ENCODE measurements around the gene PPP1R2.

PPP1R2 gene

DNA sequence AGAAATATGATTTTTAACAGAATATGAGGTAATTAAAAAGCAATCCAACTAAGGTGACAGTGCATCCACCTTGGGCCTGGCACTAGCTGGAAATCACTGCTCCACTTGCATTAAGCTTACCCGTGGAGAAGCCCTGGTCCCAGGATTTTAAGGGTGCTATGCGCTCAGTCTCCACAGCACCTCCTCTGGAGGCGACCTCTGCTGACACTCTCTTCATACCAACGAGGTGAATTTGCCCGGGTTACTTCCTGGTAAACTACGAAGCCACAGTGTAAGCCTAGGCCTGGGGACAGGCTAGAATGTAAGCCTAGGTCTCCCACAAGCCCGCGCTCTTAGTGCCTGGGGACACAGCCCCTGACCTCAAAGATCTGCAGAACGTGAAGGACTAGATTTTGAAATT lies 39.8 kb upstream of the PPP1R2 start:
- H3K9ac ChIP-seq (ENCODE audit: insufficient read length): no peak overlapping the region
- no peaks in the 10 kb centered on the region for H3K36me3 ChIP-seq (ENCODE audit: insufficient read depth, low read length)
- H3K4me3 ChIP-seq: no peak overlapping the region; the same call in 1 of the 2 replicates
- H3K27ac ChIP-seq: peak overlapping the region; percentile 92
- DNase-seq (ENCODE audit: low read depth, low spot score): no peak
- no peak for TF ChIP-seq EZH2 (IDR thresholded peaks at IDR 0.05)
- no peak for TF ChIP-seq POLR2AphosphoS5 (IDR thresholded peaks at IDR 0.05; ENCODE audit: borderline replicate concordance, low read depth, low read length)
- TF ChIP-seq FOXP2 (optimal IDR thresholded peaks at IDR 0.05; ENCODE audit: control extremely low read depth, extremely low read length, insufficient read depth): no peak
- H3K9me3 ChIP-seq (ENCODE audit: low read depth, low read length): no peaks in the 10 kb centered on the region

DNA sequence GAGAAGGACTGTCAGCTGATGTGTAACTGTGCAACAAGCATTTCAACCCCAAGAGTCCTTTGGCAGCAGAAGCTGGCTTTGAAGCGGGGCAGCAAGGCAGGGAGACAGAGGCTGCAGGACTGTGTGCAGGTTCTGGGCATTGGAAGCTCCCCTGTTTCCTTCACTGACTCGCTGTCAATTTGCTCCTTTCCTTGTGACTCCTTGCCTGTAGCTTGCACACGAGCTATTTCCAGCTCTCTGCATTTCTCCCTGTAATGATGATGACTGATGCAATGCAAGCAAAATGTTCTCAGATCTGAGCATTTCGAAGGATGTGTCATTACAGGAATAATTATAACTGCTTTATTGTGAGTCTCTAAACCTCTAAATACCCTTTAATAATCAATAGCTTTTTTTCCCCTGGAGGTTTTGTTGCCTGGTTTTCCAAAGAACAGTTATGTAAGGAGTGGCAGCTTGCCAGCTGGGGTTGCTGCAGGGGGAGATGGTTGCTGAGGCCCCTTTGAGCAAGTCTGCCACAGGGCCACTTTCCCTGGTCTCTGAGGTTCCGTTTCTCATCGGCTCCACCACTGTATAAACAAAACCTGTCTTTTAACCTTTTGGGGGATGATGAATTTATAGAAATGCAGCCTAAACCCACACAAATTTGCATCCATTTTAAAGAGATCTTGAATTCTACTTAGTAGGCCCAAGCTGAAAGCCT lies 37.8 kb upstream of the PPP1R2 start:
- Histone ChIP-seq H3K36me3 (ENCODE audit: insufficient read depth, low read length) (no peaks in the 10 kb centered on the region), H3K9me3 (ENCODE audit: low read depth, low read length) (no peaks in the 10 kb centered on the region), H3K4me3 (peak overlapping the region; percentile 24), H3K27ac (peak overlapping the region; percentile 76), H3K9ac (ENCODE audit: insufficient read length) (peak overlapping the region; percentile 38)
- DNase-seq (ENCODE audit: low read depth, low spot score): no peak
- no peak for TF ChIP-seq EZH2 (IDR thresholded peaks at IDR 0.05)
- no peak for TF ChIP-seq POLR2AphosphoS5 (IDR thresholded peaks at IDR 0.05; ENCODE audit: borderline replicate concordance, low read depth, low read length)
- TF ChIP-seq FOXP2 (optimal IDR thresholded peaks at IDR 0.05; ENCODE audit: control extremely low read depth, extremely low read length, insufficient read depth): no peak

DNA sequence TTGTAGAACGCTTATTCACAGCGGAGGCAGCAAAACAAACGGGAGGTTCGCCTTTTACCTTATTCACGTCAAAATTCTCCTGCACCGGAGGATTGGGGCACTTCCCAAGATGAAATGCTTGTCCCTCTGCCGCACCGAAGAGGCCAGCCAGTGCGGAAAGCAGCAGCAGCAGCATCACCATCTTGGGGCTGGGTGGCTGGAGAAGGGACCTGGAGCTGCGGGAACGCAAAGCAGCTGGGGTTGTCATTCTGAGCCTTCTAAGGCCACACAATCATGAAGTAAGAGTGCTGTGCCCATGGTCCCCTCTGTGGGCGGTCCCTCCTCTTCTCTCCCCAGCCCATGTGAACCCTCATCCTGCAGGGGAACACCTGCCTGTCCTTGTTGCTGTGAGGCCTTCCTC lies 36.2 kb upstream of the PPP1R2 start:
- TF ChIP-seq POLR2AphosphoS5 (IDR thresholded peaks at IDR 0.05; ENCODE audit: borderline replicate concordance, low read depth, low read length): no peak
- no peak overlapping the region for H3K9ac ChIP-seq (ENCODE audit: insufficient read length)
- no peaks in the 10 kb centered on the region for H3K36me3 ChIP-seq (ENCODE audit: insufficient read depth, low read length)

DNA sequence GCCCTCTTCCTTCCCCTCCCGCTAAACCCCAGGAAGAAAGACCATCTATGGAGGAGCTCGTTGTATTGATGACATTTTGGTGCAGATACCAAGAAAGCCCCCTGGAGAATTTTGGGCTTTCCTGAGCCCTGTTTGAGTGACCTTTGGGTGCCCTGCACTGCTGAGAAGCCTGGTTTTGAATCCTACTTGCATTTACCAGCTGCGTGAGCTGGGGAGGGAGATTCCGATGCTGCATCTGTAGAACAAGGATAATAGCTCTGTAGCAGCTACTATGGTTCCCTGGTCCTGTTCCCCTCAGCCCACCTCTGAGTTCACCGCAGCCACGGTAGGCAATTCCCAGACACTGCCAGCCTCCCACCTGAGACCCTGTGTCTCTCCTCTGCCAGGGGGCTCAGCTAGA lies 35.4 kb upstream of the PPP1R2 start:
- no peak for DNase-seq (ENCODE audit: low read depth, low spot score)
- Histone ChIP-seq H3K9ac (ENCODE audit: insufficient read length) (no peak overlapping the region), H3K36me3 (ENCODE audit: insufficient read depth, low read length) (no peaks in the 10 kb centered on the region), H3K27ac (no peak overlapping the region), H3K9me3 (ENCODE audit: low read depth, low read length) (no peaks in the 10 kb centered on the region), H3K4me3 (no peak overlapping the region)
- no peak for TF ChIP-seq FOXP2 (optimal IDR thresholded peaks at IDR 0.05; ENCODE audit: control extremely low read depth, extremely low read length, insufficient read depth)
- TF ChIP-seq EZH2 (IDR thresholded peaks at IDR 0.05): no peak
- TF ChIP-seq POLR2AphosphoS5 (IDR thresholded peaks at IDR 0.05; ENCODE audit: borderline replicate concordance, low read depth, low read length): no peak

More for the DNA sequence above, 36.2 kb upstream of the PPP1R2 start:
- Histone ChIP-seq H3K27ac (no peak overlapping the region), H3K4me3 (no peak overlapping the region), H3K9me3 (ENCODE audit: low read depth, low read length) (no peaks in the 10 kb centered on the region)
- no peak for DNase-seq (ENCODE audit: low read depth, low spot score)

DNA sequence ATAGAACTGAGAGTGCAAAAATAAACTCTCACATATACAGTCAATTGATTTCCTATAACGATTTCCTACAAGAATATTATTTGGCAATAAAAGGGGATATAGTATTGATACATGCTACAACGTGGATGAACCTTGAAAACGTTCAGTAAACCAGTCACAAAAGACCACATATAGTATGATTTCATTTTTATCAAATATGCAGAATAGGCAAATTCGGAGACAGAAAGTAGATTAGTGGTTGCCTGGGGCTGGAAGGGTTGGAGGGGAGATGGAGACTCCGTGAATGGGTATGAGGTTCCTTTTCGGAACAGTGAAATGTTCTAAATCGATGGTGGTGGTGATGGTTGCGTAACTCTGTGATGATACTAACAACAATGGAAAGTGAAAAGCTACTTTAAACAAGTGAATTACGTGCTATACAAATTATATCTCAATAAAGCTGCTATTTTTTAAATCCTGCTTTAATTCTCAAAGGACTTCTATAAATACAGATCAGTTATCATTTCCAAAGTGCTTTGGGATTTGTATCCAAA lies 34.6 kb upstream of the PPP1R2 start:
- Histone ChIP-seq H3K36me3 (ENCODE audit: insufficient read depth, low read length) (no peaks in the 10 kb centered on the region), H3K4me3 (peak overlapping the region; percentile 24), H3K9ac (ENCODE audit: insufficient read length) (no peak overlapping the region), H3K27ac (peak overlapping the region; percentile 12; the same call in 1 of the 2 replicates), H3K9me3 (ENCODE audit: low read depth, low read length) (no peaks in the 10 kb centered on the region)
- TF ChIP-seq POLR2AphosphoS5 (IDR thresholded peaks at IDR 0.05; ENCODE audit: borderline replicate concordance, low read depth, low read length) (no peak), EZH2 (IDR thresholded peaks at IDR 0.05) (no peak)
- DNase-seq (ENCODE audit: low read depth, low spot score): no peak

DNA sequence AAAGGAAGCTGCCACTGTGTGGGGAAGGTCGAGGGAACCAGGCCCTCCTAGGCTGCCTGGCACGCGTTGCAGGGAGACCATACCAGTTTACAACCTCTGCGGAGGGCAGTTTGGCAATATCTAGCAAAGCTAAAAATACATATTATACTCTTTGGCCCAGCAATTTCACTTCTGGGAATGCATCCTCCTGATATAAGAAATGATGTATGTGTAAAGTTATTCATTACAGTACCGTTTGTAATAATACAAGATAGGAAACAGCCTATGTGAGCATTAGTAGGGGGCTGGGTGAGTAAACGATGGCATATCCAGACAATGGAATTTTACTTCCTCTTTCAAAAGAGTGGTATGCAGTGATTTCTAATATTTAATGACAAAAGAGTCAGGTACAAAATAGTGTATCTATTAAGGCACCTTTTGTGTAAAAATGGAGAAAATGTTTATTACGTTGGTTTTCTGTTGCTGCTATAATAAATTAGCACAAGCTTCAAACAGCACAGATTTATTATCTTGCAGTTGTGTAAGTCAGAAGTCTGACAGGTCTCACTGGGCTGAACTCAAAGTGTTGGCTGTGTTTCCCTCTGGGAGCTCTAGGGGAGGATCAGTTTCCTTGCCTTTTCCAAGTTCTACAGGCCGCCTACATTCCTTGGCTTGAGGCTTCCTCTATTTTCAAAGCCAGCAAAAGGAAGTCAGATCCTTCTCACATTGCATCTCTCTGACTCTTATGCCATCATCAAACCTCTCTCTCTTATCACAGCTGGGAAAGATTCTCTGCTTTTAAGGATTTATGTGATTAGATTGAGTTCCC lies 31.6 kb upstream of the PPP1R2 start:
- DNase-seq (ENCODE audit: low read depth, low spot score): no peak
- Histone ChIP-seq H3K36me3 (ENCODE audit: insufficient read depth, low read length) (no peaks in the 10 kb centered on the region), H3K4me3 (no peak overlapping the region), H3K27ac (no peak overlapping the region), H3K9ac (ENCODE audit: insufficient read length) (no peak overlapping the region), H3K9me3 (ENCODE audit: low read depth, low read length) (no peaks in the 10 kb centered on the region)
- TF ChIP-seq EZH2 (IDR thresholded peaks at IDR 0.05) (no peak), POLR2AphosphoS5 (IDR thresholded peaks at IDR 0.05; ENCODE audit: borderline replicate concordance, low read depth, low read length) (no peak), FOXP2 (optimal IDR thresholded peaks at IDR 0.05; ENCODE audit: control extremely low read depth, extremely low read length, insufficient read depth) (no peak)

DNA sequence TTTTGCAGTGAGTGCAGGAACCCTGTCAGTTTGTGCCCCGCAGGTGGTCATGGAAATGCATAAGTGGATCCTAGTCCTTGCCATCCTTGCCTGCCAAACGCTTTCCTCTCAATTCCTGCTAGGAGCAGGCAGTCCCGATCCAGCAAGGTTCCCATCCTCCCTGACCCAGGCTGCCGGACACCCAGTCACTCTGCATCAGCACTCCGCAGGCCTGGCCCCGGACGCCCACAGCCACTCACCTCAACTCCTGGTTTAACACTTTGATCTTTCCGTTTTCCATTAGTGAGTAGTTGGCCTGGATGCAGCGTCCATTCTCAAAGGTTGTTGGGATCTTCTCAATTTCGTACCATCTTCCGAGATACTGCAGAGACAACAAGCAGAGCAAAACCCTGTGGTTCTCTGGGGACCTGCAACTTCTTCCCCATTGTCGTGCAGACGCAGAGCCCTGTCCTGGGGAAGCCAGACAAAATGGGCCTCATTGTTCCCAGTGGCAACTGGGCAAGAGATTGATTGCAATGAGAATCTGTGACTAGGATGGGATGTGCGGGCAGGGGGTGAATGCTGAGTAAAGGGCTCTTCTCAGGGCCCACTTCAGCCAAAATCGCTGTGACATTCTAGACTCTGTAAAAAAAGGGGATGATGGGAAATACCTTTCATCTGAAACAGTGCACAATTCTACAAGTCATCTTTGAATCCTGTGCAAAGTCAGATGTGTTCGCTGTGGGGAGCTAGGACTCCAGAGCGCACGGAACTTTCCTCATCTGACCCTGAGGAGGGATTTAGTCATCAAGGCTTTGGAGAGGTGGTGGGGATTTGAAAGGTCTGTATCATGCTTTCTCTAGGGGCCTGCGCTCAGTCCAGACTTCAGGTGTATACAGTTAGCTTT lies 30.7 kb upstream of the PPP1R2 start:
- H3K9ac ChIP-seq (ENCODE audit: insufficient read length): no peak overlapping the region
- H3K4me3 ChIP-seq: no peak overlapping the region
- no peak overlapping the region for H3K27ac ChIP-seq
- TF ChIP-seq FOXP2 (optimal IDR thresholded peaks at IDR 0.05; ENCODE audit: control extremely low read depth, extremely low read length, insufficient read depth) (no peak), POLR2AphosphoS5 (IDR thresholded peaks at IDR 0.05; ENCODE audit: borderline replicate concordance, low read depth, low read length) (no peak), EZH2 (IDR thresholded peaks at IDR 0.05) (no peak)
- no peaks in the 10 kb centered on the region for H3K9me3 ChIP-seq (ENCODE audit: low read depth, low read length)
- no peak for DNase-seq (ENCODE audit: low read depth, low spot score)
- H3K36me3 ChIP-seq (ENCODE audit: insufficient read depth, low read length): no peaks in the 10 kb centered on the region

DNA sequence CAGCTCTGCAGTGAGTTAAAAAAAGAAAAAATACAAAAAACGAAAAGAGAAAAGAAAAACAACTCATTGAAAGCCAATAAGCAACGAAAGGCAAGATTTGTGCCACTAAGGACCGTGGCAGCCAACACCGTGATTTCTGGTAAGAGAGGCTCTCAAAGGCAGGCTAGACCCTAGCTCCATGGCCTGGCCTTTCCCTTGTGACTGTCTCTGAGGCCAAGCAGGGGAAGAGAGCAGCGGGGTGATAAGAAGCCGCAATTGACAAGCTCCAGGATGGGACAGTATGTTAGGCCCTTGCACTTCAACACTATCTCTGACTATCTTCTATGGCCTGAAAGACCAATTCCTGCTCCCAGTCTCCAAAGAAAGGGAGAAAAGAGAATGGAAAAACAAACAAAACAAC lies 28.2 kb upstream of the PPP1R2 start:
- TF ChIP-seq FOXP2 (optimal IDR thresholded peaks at IDR 0.05; ENCODE audit: control extremely low read depth, extremely low read length, insufficient read depth) (no peak), POLR2AphosphoS5 (IDR thresholded peaks at IDR 0.05; ENCODE audit: borderline replicate concordance, low read depth, low read length) (no peak), EZH2 (IDR thresholded peaks at IDR 0.05) (no peak)
- H3K9me3 ChIP-seq (ENCODE audit: low read depth, low read length): no peaks in the 10 kb centered on the region
- no peak overlapping the region for H3K27ac ChIP-seq
- H3K9ac ChIP-seq (ENCODE audit: insufficient read length): no peak overlapping the region
- no peak overlapping the region for H3K4me3 ChIP-seq
- no peak for DNase-seq (ENCODE audit: low read depth, low spot score)
- H3K36me3 ChIP-seq (ENCODE audit: insufficient read depth, low read length): no peaks in the 10 kb centered on the region
